Ureter (tissue), 1 donor: ENCODE results near the gene TMEM9B. TPM values are rescaled to one million over a fixed set of nuclear protein-coding genes. Genes with fewer than 3 reads are reported as not detected.
A peak's percentile ranks its signal among the peaks of the same experiment; 100 is the strongest.
"Not testable (repeated sequence)": the region's sequence is repeated elsewhere in the genome, so short reads cannot be mapped to it uniquely, and the experiment has no call there.

Experiments used
- DNase-seq: peaks from one replicate; pipeline ENCODE4 v3.0.0-alpha.2; 2020; ENCODE audit warnings: low spot score
- total RNA-seq: library from RNA; stranded (reverse); gene quantifications from one replicate; pipeline ENCODE4 v1.2.4, GENCODE V29; 2023
- donor health status: DM: yes; HTN: yes; CAD: no.

The TMEM9B gene
- total RNA-seq, 1 donor from 2014 or later, result 60.2 TPM

DNA sequence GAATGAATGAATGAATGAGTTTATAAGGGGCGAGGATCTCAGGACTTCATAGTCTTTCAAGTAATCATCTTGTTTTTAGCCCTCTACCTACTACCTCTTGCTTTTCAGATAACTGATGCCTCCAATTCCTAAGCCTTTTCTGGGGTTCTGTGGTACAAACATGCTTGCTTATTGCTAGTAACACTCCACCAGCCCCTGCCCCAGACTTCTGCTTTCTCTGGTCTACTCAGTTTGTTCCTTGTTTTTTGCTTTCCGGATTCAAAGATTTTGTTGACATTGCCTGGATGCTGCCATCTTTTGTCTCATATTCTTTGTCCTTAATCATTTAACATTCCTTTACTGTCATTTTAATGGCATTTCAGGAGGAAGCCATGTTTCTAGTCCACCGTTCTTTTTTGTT, 8.9 kb upstream of the TMEM9B start:
- DNase-seq, result no peak

GRCh38 chr11:8971924-8972316, 7.7 kb upstream of the TMEM9B start:
- no peak for DNase-seq

DNA sequence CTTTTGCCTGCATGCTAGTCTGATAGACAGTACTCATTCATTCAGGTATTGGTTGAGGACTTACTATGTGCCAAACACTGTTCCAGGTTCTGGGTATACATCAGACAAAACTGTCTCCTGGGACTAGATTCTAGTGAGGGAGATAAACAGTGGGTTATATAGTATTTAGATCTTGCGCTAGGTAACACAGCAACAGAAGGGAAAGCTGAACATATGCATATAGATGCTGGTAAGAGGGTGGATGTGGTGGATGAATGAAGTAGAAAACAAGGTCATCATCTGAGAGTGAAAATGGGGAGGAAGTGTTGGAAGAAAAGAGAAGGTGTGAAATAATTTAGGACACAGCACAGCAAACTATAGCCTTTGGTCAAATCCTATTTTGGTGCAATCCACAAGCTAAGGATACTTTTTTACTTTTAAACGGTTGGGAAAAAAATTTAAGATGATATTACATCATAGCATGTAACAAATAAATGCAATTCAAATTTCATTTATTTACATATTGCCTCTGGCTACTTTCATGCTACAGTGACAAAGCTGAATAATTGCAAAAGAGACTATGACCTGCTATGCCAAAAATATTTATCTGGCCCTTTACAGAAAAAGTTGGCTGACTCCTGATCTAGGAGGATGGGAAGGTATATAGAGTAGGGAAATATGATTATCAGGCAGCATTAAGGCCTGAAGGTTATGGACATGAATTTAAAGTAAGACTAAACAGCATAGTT, 7.1 kb upstream of the TMEM9B start:
- no peak for DNase-seq

GRCh38 chr11:8967184-8967583, 2.9 kb upstream of the TMEM9B start:
- no peak for DNase-seq

GRCh38 chr11:8963569-8964323, 496 bp downstream of the TMEM9B start:
- DNase-seq, result peak; percentile 88

GRCh38 chr11:8962841-8963240, 1.4 kb downstream of the TMEM9B start:
- no peak for DNase-seq

DNA sequence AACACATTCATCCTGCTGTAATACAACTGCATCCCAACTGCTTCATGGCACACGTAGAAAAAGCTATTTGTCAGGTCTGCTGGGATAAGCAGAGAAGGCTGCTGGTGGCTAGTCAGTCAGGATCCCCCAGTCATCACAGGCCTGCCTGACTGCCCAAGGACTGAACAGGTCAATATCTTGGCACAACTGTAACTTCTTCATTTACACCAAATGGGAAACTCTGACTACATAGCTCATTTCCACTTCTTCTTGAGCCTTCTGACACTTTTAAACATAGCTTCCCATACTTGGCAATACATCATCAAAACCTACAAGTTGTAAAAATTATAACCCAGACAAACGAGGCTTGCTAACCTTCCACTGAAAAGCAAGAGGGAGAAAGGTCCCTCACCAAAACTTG, 2.8 kb downstream of the TMEM9B start:
- DNase-seq, result no peak

GRCh38 chr11:8959546-8960166, 4.6 kb downstream of the TMEM9B start:
- DNase-seq, result peak; percentile 52

DNA sequence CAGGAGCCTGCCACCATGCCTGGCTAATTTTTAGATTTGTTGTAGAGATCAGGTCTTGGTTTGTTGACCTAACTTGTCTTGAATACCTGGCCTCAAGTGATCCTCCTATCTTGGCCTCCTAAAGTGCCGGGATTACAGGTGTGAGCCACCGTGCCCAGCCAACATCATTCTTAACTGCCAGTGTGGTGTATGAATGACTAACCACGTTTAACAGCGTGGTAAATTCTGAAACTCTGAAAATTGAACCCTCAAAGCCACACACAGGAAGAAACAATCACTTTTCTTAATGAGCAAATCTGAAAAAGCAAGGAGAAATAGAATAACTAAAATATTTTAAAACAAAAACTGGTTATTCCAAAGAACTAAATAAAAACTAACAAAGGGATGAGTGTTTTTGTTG, 7.4 kb downstream of the TMEM9B start:
- DNase-seq, result no peak

DNA sequence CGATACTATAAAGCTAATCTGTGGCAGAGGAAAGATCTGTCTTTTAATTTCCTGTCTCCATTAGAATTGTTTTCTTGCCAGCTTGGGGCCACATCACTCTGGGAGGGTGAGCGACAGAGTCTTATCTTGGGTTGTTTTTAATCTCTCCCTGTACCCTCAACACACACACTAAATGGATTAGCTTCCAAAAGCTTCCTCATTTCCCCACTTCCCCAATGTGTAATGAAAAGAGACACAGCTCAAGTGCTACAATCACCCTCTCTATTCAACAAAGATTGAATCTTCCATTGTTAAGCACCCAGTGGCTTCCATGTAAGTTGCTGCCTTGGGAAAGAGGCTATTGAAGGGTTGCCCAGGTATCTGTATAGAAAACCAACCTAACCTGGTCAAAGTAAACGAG, 15.4 kb downstream of the TMEM9B start:
- no peak for DNase-seq

GRCh38 chr11:8947230-8947943, 16.9 kb downstream of the TMEM9B start:
- no peak for DNase-seq

DNA sequence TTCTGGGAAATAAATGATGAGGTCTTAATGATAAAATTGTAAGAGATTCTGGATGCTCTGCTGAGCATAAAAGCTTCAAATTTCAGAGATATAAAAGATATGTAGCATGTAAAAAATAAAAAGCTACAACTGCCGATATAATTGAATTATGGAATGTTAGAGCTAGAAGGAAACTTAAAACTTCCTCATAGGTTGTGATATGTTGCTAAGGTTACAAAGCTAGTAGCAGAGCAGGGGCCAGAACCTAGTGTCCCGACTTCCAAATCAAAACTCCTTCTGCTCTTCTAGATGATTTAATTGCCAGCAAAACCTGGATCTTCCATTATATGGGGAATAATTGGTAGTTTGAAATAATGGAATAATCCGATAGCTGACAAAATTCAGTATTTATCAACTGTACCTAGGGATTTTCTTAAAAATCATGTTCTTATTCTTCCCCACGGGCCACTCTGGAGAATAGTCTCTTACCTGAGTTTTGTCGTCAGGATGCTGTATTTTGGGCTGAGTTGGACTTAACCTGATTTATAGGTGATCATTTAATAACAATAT, 21.6 kb downstream of the TMEM9B start, which contains the start of gene ASCL3:
ASCL3 (minus strand) TSS at position 499 of the 549 bp plus-strand sequence. CDS start 4,855 bp downstream, outside the sequence.
- DNase-seq, result no peak

- DNase-seq, result no peak
Measured at GRCh38 chr11:8941341-8942103, 22.7 kb downstream of the TMEM9B start.

GRCh38 chr11:8937659-8938058, 26.6 kb downstream of the TMEM9B start:
- no peak for DNase-seq

DNA sequence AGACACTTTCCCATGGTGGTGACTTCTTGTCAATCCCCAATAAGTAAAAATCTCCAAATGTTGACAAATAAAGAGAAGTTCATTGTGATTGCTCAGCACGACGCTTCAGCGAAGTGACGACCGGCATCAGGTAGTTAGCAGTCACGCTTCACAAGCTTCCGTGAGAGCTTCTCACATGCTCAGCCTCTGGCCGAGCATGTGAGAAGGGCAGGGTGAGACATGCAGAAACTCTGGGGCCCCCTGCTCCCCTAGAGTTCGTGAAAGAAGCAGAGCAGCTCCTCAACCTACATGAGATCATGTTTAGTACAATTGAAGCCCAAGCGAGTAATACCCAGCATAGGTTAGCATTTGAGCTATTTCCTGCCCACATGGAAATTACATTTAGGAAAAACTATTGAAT, 27.1 kb downstream of the TMEM9B start:
- DNase-seq, result no peak

GRCh38 chr11:8935789-8936188, 28.5 kb downstream of the TMEM9B start:
- DNase-seq, result not testable (repeated sequence)

DNA sequence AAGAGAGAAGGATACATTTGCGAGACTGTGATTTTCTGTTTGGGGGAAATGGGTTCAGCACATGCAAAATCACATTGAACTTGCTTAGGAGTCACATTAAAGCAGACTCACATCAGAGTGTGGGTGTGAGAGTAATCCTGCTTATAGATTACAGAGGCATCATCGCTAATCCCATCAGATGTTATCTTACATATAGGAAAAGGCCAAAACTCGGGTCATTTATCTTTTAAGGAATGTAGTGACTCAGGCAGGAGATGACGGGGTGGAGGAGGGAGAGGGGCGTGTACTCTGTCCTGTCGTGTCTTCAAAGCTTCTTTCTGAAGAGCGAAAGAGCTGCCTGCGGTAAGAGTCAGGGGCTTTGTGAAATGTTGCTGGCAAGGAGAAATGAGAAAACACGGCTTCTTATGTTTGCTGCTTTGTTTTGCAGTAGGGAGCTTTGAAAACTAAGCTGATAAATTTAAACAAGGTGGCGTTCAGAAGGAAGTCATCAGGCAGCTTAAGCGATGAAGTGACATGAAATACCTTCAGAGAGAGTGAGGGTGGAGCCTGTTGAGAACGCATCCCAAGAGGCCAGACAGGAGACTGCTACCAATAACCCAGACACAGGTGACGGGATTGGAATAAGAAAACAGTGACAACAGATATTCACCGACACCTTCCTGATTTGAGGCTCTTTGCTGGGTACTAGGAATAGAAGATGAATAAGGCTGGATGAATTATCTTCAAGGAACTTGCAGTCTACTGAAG, 29.3 kb downstream of the TMEM9B start:
- DNase-seq, result no peak

- no peak for DNase-seq
Measured at GRCh38 chr11:8933931-8934330, 30.3 kb downstream of the TMEM9B start.

DNA sequence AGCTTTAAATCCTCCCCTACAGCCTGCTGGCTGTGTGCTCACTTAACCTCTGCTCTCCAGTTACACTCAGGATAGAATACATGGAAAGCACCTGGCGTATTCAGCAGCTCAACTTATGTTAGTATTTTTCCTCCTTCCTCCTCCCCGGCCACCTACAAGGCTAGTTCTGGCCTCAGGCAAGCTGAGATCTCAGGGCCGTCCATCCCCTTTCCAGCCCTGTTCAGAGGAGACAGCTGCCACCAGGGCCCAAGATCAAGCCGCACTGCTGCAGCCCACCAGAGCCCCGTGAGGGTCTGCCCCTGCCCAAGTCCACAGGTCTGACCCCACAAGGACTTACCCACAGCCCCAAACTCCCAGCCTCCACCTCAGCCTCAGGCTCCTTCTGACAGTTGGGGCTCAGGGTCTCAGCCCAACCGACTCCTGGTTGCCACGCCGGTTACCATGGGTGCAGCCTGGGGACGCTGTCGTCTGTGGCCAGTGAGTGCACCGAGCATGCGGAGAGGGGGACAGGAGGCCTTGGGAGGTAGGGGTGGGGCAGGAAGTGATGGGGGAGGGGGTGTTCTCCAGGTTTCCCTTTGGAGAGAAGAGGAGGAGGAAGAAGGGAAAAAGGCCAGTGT, 31.6 kb downstream of the TMEM9B start, which contains the start of gene C11orf16:
C11orf16 (minus strand) TSS at position 384 of the 617 bp plus-strand sequence. CDS start 639 bp downstream, outside the sequence.
- no peak for DNase-seq
